Medulla oblongata (tissue), 1 donor: Measurements from ENCODE around the gene PAH.

Source experiments
- DNase-seq: peaks from one replicate; pipeline ENCODE4 v3.0.0-alpha.2; 2015; ENCODE audit errors: extremely low spot score

PAH gene

DNA sequence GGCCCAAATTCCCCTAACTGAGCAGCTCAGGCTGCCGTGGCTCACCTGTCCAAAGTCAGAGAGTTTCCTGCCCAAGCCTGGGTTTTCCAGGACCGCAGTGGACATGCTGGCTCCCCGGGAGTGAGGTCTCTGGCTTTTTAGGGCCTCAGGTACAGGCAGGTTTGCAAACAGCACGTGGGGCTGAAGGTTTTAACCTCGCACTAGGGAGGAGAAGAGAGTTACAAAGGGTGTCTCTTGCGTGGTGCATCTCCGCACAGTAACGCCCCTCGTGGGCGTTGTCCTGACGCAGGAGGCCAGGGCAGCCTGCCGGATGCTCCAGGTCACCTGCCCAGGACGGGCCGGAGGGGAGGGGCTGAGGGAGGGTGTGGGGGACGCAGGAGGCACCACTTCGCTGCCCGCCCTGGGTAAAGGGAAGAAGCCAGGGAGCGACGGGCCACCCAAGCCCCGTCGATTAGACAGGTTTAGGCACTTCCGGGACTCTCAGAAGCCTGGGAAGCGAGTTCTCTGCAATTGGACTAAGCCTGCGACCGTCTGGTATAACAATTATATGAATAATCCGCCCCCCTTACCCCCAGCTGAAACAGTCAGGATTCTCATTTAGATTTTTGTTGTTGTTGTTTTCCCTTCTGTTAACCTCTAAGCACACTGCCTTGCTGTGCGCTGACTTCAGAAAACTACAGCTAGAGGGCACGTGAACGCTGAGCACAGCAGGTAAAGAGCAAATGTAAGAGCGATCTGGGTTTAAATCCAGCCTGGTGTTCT lies at the start of gene PAH:
PAH (minus strand) TSS at position 219 of the 762 bp plus-strand sequence; CDS start at position 105, 114 bp downstream.
- peak; percentile 5 for DNase-seq

DNA sequence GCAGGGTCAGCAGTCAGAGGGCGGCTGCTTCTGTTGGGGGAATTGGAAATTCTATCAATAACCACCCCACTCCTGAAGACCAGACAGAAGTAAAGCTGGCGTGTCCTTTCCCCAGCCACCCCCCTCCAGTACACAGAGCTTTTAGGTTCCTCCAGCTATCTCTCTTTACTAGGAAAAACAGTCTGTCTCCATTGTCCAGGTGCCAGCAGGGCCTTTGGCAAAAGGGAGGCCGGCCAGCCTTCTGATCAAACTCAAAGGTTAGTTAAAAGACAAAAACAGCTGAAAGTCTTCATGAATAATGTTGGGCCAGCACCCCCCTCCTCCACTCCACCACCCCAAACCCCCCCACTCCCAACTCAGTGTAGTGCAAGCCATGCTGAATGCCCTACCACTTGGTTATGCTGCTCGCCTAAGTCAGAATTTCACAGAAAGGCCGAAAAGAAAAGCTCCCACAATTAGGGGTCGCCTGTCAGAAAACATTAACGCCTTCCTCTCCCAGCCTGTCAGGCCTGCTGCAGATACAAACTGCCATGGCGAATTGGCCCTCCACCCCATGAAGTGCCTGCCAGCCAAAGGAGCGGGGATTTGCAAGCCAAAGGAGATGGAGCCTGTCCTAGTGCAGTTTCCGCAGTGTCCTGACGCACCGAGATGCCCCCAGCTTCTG lies 49.3 kb upstream of the PAH start:
- peak; percentile 18 for DNase-seq

DNA sequence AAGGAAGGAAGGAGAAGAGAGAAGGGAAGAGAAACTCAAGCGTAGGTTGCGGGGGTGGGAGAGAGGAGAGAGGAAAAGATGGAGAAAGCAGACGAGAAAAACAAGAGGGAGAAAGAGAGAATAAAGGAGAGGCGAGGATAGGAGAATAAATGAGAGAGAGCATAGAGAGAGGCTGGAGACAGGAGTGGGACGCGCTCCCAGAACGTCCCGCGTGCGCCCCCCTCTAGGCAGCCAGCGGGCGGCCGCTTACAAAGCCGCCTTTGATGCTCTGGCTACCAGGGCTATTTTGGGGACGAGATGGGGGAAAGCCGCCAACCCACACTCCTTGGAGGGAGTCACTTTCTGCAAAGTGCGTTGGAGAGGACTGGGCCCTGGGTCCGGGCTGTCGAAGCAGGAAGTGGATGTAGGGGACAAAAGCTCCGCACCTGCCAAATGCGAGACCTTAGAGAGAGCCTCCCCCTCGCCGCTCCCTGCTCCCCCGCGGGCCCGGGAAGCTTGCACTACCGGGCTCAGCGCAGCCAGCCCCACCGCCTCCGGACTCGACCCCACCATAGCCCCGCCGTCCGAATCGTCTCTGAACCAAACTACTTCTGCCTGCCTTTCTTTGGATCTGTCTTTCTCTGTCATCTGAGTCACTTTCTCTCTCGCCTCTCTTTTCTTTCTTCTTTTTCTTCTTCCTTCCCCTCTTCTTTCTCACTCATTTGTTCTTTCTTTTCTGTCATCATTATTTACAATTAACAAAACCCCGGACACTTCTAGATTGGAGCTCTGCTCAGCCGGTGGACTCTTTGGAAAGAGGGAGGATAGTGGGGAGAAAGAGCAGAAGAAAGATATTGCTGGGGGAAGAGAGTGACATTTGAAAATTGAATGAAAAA lies 48.5 kb upstream of the PAH start:
- peak; percentile 73 for DNase-seq

DNA sequence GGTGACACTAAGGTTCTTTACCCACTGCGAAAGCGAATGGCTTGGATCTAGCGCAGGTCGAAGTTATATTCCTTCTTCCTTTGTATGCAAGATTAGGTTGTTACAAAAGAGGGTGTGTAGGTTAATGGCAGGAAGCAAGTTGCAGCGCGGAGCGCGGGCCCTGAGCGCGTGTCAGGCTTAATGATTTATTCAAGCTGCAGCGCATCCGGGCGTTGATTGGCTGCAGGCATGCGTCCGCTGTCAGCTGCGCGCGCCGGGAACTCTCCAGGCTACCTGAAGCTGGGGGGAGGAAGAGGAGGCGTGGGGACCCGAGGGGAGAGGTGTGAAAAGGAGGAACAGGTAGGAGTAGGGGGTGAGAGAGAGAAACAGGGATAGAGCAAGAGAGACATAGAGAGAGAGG lies 47.8 kb upstream of the PAH start:
- DNase-seq, result no peak

DNA sequence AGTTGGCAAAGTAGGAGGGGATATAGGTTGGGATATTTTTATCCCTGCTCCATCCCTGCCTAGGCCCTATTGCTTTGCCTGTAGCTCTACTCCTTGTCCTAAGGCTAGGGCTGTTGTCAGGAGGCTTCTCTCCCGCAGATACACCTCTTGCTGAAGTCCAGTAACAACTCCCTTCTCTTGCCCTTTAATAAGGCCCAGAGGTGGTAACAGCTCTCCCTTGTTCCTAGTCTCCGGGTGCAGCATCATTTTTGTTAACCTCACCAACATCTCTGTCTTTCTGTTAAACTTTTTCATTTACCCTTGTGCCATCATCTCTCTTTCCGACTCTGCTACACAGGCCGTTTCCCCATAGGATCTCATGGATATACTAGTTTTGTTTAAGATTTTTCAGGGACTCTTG lies 46.8 kb upstream of the PAH start:
- DNase-seq, result no peak

DNA sequence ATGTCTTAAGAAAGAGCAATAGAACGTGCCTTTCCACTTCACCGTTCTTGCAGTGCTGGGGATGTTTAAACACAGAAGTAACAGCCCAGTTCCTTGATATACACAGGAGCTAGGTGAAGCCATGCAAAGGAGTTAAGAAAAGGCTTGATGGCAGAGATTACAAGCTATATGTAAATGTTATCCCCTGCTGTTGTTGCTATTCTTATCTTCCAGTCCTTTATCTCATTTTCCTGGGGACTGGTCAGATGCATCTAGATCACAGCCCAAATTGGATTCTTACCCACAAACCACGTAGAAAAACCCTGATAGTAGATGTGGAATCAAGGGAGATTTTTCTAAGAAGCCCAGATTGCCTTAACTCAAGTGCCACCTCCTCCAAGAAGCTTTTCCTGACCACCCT lies 45.9 kb upstream of the PAH start:
- no peak for DNase-seq

DNA sequence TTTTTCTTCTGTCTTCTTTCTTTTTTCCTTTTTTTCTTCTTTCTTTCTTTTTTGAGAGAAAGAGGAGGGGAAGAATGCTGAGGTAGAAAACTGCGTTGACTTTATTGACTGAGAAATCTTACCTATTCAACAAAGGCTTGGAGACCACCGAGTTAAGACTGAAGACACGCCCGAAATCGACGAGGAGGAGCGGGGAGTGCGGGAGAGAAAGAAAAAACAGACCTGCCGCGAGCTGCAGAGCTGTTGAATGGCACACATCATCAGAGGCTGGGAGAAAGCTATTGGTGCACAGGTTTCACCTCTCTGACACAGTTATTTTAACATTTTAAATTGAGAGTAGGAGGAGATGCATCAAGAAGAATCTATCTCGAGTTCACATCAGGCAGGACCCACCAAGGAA lies 45.5 kb upstream of the PAH start:
- DNase-seq, result no peak

DNA sequence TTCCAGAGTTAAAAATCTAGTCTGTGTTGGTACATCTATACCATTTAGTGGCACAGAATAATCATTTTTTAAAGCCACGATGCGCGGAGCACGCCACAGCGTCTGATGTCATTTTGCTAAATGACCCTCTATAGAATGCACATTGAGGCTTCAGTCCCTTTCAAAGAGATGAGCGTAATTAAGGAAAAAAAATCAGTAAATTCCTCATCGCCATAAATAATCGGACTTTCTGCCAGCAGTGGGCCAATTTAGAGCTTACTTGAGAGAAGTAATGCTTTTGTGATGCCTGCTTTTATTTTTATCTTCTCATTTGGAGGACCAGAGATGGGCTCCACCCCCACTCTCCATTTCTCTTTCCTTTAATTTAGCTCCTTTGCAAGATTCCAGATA lies 44.4 kb upstream of the PAH start:
- no peak for DNase-seq

DNA sequence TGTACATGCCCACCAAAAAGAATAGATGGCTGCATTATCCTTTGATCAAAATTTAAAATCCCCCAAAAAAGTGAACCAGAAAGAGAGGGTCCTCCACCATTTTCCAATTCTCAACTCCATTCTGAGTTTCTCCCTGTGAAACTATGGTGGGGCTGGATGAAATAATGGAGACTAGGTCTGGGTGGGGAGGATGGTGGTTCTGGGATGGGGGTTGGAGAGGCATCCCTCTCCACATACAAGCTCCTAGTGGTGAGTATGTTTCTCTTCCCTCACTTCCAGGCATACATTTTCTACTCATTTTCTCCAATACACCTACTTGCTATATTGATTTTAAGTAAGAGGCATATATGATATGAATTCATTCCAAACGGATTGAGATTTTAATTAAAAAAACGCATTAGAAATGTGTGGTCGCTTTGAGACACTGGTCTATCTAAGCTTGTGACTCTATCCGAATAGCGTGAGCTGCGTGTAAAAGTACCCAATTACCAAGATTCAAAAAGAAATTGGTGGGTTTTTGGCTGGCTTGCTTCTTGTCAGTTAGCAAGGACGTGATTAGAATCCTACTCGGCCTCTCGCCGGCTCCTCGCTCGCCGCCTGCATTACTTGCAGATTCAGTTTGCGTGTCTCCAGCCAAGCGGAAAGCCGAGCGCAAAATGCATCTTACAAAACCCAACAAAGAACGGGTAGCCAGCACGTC lies 43.9 kb upstream of the PAH start:
- peak; percentile 59 for DNase-seq

DNA sequence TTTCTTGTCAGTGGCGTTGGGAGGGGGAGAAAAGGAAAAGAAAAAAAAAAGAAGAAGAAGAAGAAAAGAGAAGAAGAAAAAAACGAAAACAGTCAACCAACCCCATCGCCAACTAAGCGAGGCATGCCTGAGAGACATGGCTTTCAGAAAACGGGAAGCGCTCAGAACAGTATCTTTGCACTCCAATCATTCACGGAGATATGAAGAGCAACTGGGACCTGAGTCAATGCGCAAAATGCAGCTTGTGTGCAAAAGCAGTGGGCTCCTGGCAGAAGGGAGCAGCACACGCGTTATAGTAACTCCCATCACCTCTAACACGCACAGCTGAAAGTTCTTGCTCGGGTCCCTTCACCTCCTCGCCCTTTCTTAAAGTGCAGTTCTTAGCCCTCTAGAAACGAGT lies 42.3 kb upstream of the PAH start:
- DNase-seq, result no peak

DNA sequence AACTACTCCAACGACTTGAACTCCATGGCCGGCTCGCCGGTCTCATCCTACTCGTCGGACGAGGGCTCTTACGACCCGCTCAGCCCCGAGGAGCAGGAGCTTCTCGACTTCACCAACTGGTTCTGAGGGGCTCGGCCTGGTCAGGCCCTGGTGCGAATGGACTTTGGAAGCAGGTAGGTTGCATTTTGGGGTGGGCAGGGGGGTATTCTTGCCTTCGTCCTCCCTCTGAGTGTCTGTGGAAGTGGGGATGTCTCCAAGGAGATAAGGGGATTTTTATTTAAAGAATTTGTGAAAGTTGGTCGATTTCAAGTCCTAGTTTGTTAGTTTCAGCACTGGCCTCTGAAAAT lies 41.8 kb upstream of the PAH start:
- DNase-seq, result no peak

DNA sequence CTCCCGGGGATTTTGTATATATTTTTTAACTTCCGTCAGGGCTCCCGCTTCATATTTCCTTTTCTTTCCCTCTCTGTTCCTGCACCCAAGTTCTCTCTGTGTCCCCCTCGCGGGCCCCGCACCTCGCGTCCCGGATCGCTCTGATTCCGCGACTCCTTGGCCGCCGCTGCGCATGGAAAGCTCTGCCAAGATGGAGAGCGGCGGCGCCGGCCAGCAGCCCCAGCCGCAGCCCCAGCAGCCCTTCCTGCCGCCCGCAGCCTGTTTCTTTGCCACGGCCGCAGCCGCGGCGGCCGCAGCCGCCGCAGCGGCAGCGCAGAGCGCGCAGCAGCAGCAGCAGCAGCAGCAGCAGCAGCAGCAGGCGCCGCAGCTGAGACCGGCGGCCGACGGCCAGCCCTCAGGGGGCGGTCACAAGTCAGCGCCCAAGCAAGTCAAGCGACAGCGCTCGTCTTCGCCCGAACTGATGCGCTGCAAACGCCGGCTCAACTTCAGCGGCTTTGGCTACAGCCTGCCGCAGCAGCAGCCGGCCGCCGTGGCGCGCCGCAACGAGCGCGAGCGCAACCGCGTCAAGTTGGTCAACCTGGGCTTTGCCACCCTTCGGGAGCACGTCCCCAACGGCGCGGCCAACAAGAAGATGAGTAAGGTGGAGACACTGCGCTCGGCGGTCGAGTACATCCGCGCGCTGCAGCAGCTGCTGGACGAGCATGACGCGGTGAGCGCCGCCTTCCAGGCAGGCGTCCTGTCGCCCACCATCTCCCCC lies 41.2 kb upstream of the PAH start:
- DNase-seq, result no peak

DNA sequence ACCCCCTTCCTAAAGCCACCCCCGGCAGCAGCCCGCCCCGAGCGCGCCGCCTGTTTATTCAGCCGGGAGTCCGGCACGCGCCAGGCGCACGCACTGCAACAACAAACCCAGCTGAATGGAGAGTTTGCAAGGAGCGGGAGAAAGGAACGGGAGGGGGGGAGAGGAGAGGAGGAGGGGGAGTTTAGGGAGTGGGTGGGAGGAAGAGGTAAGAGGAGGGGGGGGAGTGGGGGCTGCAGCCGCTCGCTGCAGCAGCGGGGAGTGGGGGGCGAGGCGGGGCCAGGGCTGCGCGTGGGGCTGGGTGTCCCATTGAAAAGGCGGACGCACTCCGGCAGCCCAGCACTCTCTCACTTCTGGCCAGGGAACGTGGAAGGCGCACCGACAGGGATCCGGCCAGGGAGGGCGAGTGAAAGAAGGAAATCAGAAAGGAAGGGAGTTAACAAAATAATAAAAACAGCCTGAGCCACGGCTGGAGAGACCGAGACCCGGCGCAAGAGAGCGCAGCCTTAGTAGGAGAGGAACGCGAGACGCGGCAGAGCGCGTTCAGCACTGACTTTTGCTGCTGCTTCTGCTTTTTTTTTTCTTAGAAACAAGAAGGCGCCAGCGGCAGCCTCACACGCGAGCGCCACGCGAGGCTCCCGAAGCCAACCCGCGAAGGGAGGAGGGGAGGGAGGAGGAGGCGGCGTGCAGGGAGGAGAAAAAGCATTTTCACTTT lies 40.5 kb upstream of the PAH start, which contains the start of gene ASCL1:
ASCL1 (plus strand) TSS at position 336 of the 712 bp plus-strand sequence. CDS start 571 bp downstream, outside the sequence.
- DNase-seq, result peak; percentile 30

DNA sequence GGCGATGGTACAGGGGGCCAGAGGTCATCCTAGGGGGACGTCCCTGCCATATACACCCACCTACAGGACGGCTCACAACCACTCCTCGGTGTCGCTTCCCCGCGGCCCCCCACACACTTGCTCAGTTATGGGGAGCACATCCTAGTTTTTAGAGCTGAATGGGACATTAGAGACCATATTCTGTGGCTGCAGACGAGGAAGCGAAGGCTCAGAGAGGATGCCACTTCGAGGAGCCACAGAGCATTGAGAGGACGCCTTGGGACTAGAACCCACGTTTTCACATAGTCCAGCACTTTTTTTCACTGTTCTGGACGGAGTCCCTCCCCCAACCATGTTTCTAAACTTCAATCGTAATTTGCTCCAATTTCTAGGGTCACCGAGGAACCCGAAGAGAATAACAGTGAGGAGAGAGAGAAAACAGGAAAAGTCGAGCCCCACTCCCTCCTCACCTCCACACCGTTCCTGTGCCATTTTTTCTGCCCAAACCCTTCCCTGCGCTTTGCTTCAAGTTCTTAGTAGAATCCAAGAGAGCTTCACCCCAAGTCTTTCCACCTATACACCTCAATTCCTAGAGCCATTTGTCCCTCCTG lies 39.8 kb upstream of the PAH start:
- no peak for DNase-seq

DNA sequence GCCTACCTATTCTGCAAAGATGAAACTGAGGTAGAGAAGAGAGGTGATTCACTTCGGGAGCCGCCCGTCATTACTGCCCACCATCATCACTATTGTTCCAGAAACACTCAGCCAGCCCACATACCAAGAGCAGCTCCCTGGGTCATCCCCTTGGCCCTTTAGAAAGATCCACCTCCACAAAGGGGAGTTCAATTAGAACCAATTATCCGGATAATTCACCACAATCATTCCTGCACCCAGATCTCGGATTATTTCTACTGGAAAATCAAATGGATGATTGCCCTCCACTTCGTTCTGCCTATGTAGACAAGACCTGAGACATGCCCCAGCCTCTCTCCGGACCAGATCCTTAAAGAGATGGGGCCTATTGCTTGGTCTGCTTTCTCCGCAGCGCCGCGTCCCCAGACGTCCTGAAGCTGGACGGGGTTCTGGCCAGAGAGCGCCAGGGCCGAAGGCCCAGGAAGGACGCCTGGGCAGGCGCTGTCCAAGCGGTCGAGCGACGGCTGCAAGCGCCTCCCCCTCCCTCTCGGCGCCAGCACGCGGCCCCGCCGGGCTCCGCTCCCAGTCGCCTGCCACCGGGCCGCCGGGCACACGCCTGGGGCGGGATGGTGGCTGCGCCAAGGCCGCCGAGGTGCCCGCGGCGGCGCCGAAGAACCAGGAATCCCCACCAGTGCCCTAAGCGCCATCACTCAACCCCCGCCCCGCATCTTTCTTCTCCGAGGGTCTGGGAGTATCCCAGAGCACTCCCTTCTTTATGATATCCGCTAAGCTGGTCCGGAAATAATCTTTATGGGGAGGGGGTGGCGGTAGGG lies 39.1 kb upstream of the PAH start:
- DNase-seq, result peak; percentile 53

DNA sequence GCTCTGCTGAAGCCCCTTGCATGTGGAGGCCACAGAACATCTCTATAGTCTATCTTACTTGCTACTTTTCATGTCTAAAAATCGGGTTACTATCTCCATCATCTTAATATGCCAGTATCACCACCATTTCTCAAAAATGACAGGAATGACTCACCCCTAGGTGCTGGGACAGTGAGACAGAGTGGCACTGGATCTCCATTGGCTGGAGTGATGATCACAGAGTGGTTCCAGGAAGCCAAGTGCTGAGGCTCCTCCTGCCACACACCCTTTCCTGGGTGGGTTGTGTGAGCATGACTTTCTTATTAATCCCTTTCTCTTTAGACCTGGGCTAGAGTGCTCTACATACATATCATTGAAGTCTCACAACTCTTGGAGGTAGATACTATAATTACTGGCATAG lies 37.1 kb upstream of the PAH start:
- no peak for DNase-seq

DNA sequence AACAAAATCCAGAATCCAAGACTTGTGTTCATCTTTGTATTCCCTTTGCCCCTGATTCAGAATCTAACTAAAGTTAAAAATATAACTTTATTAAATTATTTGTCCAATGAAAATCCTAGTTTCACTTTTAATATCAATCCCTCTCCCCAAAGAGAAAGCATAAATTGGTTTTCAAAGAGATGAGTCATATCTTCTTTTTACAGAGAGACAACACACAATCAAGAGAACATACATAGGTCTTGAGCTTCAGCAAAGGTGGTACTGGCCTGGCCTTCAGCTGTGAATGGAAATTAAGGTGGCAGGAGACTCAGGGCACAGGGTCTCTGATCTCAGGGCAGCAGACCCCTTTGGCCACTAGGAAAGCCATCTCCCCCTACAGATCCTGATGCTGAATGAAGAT lies 36.2 kb upstream of the PAH start:
- DNase-seq, result no peak

DNA sequence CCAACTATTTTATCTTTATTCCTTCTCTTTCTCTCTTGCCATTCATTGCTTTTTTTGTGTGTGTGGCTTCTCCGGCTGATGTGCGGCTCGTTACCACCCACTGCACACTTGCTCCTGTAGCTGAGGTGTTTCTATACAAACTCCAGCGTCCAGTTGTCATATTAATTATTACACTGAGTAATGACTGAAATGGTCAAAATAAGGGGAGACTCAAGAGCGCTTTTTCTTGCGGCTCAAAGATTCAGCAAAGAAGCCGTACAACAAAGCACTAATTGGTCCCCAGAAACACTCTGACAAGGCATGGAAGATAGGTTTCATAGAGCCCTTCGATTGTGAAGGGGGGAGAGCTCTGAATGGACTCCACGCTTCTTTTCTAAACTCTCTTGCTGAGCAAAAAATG lies 34.8 kb upstream of the PAH start:
- no peak for DNase-seq

DNA sequence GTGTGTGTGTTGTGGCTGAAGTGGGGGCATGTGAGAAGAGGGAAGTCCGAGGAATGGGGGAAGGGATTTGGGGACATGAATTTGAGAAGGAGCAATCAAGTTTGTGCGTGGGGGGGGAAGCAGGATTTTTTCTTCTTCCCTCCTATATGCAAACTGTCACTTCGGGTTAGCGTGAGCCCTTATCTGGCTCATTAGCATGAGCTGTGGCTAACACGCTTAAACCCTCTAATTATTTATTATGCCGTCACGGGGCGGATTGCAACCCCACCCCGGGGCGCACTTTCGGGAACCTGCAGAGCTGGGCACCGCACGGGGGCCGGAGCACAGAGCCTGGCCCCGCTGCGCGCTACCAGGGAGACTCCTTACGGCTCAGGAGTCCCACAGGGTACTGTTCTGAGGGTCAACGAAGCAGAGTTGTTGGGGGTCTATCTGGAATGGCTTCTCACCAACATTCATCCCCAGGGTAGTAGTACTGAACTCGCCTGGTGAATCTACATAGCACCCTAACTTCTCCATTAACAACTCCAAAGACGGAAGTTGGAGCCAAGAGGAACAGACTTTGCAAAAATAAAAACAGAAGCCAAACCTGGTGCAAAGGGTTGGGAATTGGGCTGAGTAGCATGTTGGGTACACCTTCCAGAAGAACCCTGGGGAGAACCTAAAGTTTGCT lies 34.0 kb upstream of the PAH start:
- no peak for DNase-seq
